Measurements from ENCODE around the gene ASCL2. TPM values are rescaled to one million over a fixed set of nuclear protein-coding genes. Genes with fewer than 3 reads are reported as not detected.

Gene ASCL2
- total and polyA plus RNA-seq, 10 of the 15 experiments (the other 5 are each of a cell fraction or from before 2014, with no cell fraction given), result not detected

DNA sequence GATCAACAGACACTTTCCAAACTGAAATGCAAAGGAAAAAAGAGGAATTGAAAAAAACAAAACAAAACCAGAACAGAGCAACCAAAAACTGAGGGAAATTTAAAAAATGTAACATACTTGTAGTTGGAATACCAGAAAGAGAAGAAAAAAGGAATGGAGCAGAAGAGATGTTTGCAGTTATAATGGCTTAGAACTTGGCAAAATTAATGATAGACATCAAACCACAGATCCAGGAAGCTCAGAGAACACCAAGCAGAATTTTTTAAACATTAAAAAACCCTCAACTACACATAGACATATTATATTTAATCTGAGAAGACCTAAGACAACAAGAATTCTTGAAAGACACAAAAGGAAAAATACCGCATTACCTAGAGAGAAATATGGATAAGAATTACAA, 46.1 kb downstream of the ASCL2 start (continued):
- TF ChIP-seq ZNF207 (IDR thresholded peaks at IDR 0.05; ENCODE audit: borderline replicate concordance), result no peak
- TF ChIP-seq ZBTB11 (CRISPR knock-in tag; IDR thresholded peaks at IDR 0.05), result no peak
- TF ChIP-seq, protein P1, sequence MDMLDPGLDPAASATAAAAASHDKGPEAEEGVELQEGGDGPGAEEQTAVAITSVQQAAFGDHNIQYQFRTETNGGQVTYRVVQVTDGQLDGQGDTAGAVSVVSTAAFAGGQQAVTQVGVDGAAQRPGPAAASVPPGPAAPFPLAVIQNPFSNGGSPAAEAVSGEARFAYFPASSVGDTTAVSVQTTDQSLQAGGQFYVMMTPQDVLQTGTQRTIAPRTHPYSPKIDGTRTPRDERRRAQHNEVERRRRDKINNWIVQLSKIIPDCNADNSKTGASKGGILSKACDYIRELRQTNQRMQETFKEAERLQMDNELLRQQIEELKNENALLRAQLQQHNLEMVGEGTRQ (IDR thresholded peaks at IDR 0.05; ENCODE audit: borderline replicate concordance, low read depth, low read length), result no peak
- TF ChIP-seq NRF1 (conservative IDR thresholded peaks at IDR 0.05; ENCODE audit: low read depth, low read length), result no peak

DNA sequence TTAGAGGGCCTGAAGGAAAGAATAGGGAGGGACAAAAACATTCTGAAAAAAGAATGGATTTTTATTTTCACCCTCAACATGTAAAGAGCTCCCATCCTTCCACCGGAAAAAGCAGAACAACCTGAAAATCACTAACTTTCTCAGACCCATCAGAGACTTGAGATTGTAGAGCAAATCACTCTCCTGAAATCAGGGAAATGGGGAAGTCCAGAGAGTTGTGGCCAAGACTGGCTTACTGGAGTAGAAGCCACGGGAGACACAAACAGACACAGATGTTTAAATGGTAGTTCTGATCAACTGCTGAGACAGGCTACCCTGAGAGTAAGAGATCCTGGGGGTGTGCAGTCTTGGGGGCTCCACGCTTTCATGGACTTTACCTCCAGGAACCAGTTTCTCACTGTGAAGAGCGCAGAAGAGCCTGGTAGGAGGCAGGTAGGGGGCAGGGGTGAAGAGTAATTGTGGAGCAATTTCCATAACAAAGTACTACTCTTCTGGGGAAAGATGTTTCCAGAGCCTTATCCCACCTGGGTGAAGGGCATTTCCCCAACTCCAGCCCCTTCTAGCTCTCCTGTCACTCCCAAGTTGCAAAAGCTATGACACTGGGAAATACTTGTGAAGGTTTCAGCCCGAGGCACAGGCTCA, 47.1 kb downstream of the ASCL2 start:
- CTCF ChIA-PET, result interaction anchor here (0.6 kb wide), 2 partner anchors 11 to 74 kb away, joined by 3 read pairs; no protein-coding TSS in a partner anchor
- WGBS (ENCODE audit: insufficient coverage, insufficient replicate concordance, low lambda C conversion rate, missing lambda C conversion rate), result 14% methylated on average over 5 of the region's 5 CpGs
- Histone ChIP-seq H2AFZ (ENCODE audit: control insufficient read depth, low read depth, low read length) (no peak overlapping the region), H3K79me2 (ENCODE audit: control insufficient read depth, insufficient read depth, low read length) (no peaks in the 10 kb centered on the region), H3K9ac (ENCODE audit: control insufficient read depth, insufficient read depth, low read length) (no peak overlapping the region), H3K4me2 (ENCODE audit: control insufficient read depth, insufficient read depth) (no peak overlapping the region), H3K36me3 (ENCODE audit: control insufficient read depth in 2 of 2, insufficient read depth in 2 of 2, low read length in 1 of 2) (no peaks in the 10 kb centered on the region), H3K4me1 (ENCODE audit: control insufficient read depth, insufficient read depth, low read length) (no peaks in the 10 kb centered on the region), H4K20me1 (ENCODE audit: control insufficient read depth, insufficient read depth) (no peaks in the 10 kb centered on the region), H3K27ac (ENCODE audit: control insufficient read depth, insufficient read depth) (no peak overlapping the region), H3K9me3 (replicated peaks; ENCODE audit: control insufficient read depth, insufficient read depth, low read length) (no peaks in the 10 kb centered on the region), H3K4me3 (no peak overlapping the region), H3K27me3 (replicated peaks in 1 of 2; ENCODE audit: control insufficient read depth in 2 of 2, insufficient read depth in 2 of 2, low read length in 1 of 2) (no peaks in the 10 kb centered on the region; a peak in 1 of 4 replicates)
- SMC1A ChIA-PET (ENCODE audit: uncharacterized antibody, unreplicated experiment), result no interaction called here
- no TSS peak for BruUV-seq (replicated peaks)
- POLR2A ChIA-PET, result no interaction called here
- DNase-seq (ENCODE audit: low read depth, low spot score), result no peak
- RAD21 ChIA-PET (ENCODE audit: unreplicated experiment), result interaction anchor here (0.6 kb wide), 1 partner anchor 196 kb away, joined by 5 read pairs; no protein-coding TSS in a partner anchor
- in situ Hi-C loops (cut with MboI) (no loop called here), intact Hi-C loops (cut with micrococcal nuclease; ENCODE audit: unreplicated experiment) (no loop called here)
- FAIRE-seq, result no peak
- no peak for ATAC-seq
- TF ChIP-seq, protein P2, sequence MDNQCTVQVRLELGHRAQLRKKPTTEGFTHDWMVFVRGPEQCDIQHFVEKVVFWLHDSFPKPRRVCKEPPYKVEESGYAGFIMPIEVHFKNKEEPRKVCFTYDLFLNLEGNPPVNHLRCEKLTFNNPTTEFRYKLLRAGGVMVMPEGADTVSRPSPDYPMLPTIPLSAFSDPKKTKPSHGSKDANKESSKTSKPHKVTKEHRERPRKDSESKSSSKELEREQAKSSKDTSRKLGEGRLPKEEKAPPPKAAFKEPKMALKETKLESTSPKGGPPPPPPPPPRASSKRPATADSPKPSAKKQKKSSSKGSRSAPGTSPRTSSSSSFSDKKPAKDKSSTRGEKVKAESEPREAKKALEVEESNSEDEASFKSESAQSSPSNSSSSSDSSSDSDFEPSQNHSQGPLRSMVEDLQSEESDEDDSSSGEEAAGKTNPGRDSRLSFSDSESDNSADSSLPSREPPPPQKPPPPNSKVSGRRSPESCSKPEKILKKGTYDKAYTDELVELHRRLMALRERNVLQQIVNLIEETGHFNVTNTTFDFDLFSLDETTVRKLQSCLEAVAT (IDR thresholded peaks at IDR 0.05), result no peak
- TF ChIP-seq STAT3 (IDR thresholded peaks at IDR 0.05; ENCODE audit: low read depth, low read length), result no peak
- TF ChIP-seq NRF1 (conservative IDR thresholded peaks at IDR 0.05; ENCODE audit: low read depth, low read length), result no peak
- no peak for TF ChIP-seq TARDBP (IDR thresholded peaks at IDR 0.05; ENCODE audit: borderline replicate concordance)
- no peak for TF ChIP-seq ZZZ3 (IDR thresholded peaks at IDR 0.05; ENCODE audit: control insufficient read depth, insufficient read length, low read depth)
- TF ChIP-seq ETV6 (conservative IDR thresholded peaks at IDR 0.05 in 1 of 2, IDR thresholded peaks at IDR 0.05 in 1 of 2; ENCODE audit: borderline replicate concordance in 1 of 2, low read depth in 1 of 2), result no peak
- TF ChIP-seq RAD21 (IDR thresholded peaks at IDR 0.05; ENCODE audit: insufficient read depth, low read depth, low read length), result no peak
- TF ChIP-seq SRF (IDR thresholded peaks at IDR 0.05; ENCODE audit: low read depth in 2 of 2, low read length in 2 of 2), result no peak
- TF ChIP-seq NBN (IDR thresholded peaks at IDR 0.05), result no peak
- no peak for TF ChIP-seq FOS (IDR thresholded peaks at IDR 0.05; ENCODE audit: borderline replicate concordance, extremely low read depth, insufficient read length)
- no peak for TF ChIP-seq SMC3 (IDR thresholded peaks at IDR 0.05; ENCODE audit: borderline replicate concordance, low read length)
- TF ChIP-seq RELB (IDR thresholded peaks at IDR 0.05; ENCODE audit: low read depth), result no peak
